Measurements from ENCODE around the gene SLC44A1. TPM values are rescaled to one million over a fixed set of nuclear protein-coding genes. Genes with fewer than 3 reads are reported as not detected.
A peak's percentile ranks its signal among the peaks of the same experiment; 100 is the strongest.

Gene SLC44A1
- total and polyA plus RNA-seq, 2 of the 13 experiments (the other 11 are each of a cell fraction or from before 2014, with no cell fraction given), result 21.4 to 40.8 TPM

- peak; percentile 56; the same call in 1 of the 2 replicates for TF ChIP-seq AHDC1 (CRISPR knock-in tag; IDR thresholded peaks at IDR 0.05; ENCODE audit: borderline replicate concordance)
- TF ChIP-seq MEF2D (CRISPR knock-in tag; IDR thresholded peaks at IDR 0.05), result no peak
- no peak for TF ChIP-seq ELF1 (CRISPR knock-in tag; IDR thresholded peaks at IDR 0.05)
- TF ChIP-seq HOMEZ (CRISPR knock-in tag; IDR thresholded peaks at IDR 0.05; ENCODE audit: low read depth), result peak; percentile 42; the same call in 1 of the 2 replicates
- TF ChIP-seq HNF4A (CRISPR knock-in tag; IDR thresholded peaks at IDR 0.05), result peak; percentile 50
- peak; percentile 50; the same call in 1 of the 2 replicates for TF ChIP-seq ONECUT2 (CRISPR knock-in tag; IDR thresholded peaks at IDR 0.05)
- TF ChIP-seq ZNF619 (CRISPR knock-in tag; IDR thresholded peaks at IDR 0.05), result no peak
- TF ChIP-seq SOX6 (IDR thresholded peaks at IDR 0.05), result no peak
- peak; percentile 73 for TF ChIP-seq SOX6 (CRISPR knock-in tag; IDR thresholded peaks at IDR 0.05)
- TF ChIP-seq GATAD2A (CRISPR knock-in tag; IDR thresholded peaks at IDR 0.05), result peak; percentile 44; the same call in 1 of the 2 replicates
- peak; percentile 88 for TF ChIP-seq ZNF205 (CRISPR knock-in tag; IDR thresholded peaks at IDR 0.05)
- peak; percentile 53; the same call in 1 of the 2 replicates for TF ChIP-seq MIXL1 (CRISPR knock-in tag; IDR thresholded peaks at IDR 0.05)
- peak; percentile 65 for TF ChIP-seq PAXIP1 (CRISPR knock-in tag; conservative IDR thresholded peaks at IDR 0.05)
- TF ChIP-seq ARID3A (IDR thresholded peaks at IDR 0.05; ENCODE audit: low read depth, low read length), result peak; percentile 34; the same call in 1 of the 2 replicates
Observed at GRCh38 chr9:105346273-105346672, 101.8 kb downstream of the SLC44A1 start (continued).
